Type B pancreatic cell (in vitro differentiated cells): Measurements from ENCODE around the gene CTNND2. TPM values are rescaled to one million over a fixed set of nuclear protein-coding genes. Genes with fewer than 3 reads are reported as not detected.

Source experiments
- DNase-seq: peaks from one replicate; pipeline ENCODE4 v3.0.0; 2021; ENCODE audit warnings: mixed read lengths; ENCODE audit not compliant: unreplicated experiment; ENCODE audit errors: extremely low spot score
- H3K27ac Mint-ChIP-seq: 2 replicates; pipeline ENCODE4 v1.8.0; 2021; ENCODE audit warnings: mild to moderate bottlenecking, mixed read lengths
- H3K27me3 Mint-ChIP-seq: 2 replicates; pipeline ENCODE4 v1.8.0; 2021; ENCODE audit warnings: mixed read lengths
- H3K36me3 Mint-ChIP-seq: 2 replicates; pipeline ENCODE4 v1.8.0; 2021; ENCODE audit warnings: mixed read lengths
- H3K4me1 Mint-ChIP-seq: one replicate; pipeline ENCODE4 v1.8.0; 2021; ENCODE audit warnings: mixed read lengths; ENCODE audit not compliant: unreplicated experiment
- H3K4me3 Mint-ChIP-seq: 2 replicates; pipeline ENCODE4 v1.8.0; 2021; ENCODE audit warnings: mild to moderate bottlenecking, mixed read lengths
- H3K9me3 Mint-ChIP-seq: 2 replicates; pipeline ENCODE4 v1.8.0; 2021; ENCODE audit warnings: mixed read lengths
- total RNA-seq: library from RNA; stranded (reverse); gene quantifications from 2 replicates; pipeline ENCODE4 v1.2.1, GENCODE V29; 2021; ENCODE audit warnings: low replicate concordance
- TF ChIP-seq, protein P1 (sequence below): fragments of 200-600 bp; sonication (generic); conservative IDR thresholded peaks from 2 replicates; pipeline ENCODE4 v1.5.0; 2021; ENCODE audit warnings: antibody characterized with exemption, mild to moderate bottlenecking

CTNND2 gene
- total RNA-seq, 1 donor from 2014 or later, result 49.5 TPM

DNA sequence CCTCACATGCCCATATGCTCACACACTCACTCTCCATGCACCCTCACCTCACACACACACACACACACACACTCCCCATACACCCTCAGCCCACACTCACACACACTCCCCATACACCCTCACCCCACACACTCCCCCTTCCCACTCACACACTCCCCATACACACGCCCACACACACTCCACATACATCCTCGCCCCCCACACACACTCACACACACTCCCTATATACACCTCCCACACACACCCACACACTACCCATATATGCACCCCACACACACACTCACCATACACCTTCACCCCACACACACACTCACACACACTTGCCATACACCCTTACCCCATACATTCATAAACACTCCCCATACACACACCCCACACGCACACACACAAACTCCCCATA is 592.5 kb downstream of the CTNND2 start:
- H3K27ac Mint-ChIP-seq, result no peak overlapping the region
- TF ChIP-seq, protein P1, sequence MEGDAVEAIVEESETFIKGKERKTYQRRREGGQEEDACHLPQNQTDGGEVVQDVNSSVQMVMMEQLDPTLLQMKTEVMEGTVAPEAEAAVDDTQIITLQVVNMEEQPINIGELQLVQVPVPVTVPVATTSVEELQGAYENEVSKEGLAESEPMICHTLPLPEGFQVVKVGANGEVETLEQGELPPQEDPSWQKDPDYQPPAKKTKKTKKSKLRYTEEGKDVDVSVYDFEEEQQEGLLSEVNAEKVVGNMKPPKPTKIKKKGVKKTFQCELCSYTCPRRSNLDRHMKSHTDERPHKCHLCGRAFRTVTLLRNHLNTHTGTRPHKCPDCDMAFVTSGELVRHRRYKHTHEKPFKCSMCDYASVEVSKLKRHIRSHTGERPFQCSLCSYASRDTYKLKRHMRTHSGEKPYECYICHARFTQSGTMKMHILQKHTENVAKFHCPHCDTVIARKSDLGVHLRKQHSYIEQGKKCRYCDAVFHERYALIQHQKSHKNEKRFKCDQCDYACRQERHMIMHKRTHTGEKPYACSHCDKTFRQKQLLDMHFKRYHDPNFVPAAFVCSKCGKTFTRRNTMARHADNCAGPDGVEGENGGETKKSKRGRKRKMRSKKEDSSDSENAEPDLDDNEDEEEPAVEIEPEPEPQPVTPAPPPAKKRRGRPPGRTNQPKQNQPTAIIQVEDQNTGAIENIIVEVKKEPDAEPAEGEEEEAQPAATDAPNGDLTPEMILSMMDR, result no peak
- H3K4me3 Mint-ChIP-seq, result no peak overlapping the region
- no peaks in the 10 kb centered on the region for H3K27me3 Mint-ChIP-seq
- no peaks in the 10 kb centered on the region for H3K36me3 Mint-ChIP-seq
- H3K4me1 Mint-ChIP-seq, result no peaks in the 10 kb centered on the region
- no peak for DNase-seq
- H3K9me3 Mint-ChIP-seq, result no peaks in the 10 kb centered on the region

- H3K27me3 Mint-ChIP-seq, result no peaks in the 10 kb centered on the region
- H3K36me3 Mint-ChIP-seq, result no peaks in the 10 kb centered on the region
- TF ChIP-seq, protein P1, result no peak
Measured at GRCh38 chr5:11311272-11311671, 593.0 kb downstream of the CTNND2 start.

DNA sequence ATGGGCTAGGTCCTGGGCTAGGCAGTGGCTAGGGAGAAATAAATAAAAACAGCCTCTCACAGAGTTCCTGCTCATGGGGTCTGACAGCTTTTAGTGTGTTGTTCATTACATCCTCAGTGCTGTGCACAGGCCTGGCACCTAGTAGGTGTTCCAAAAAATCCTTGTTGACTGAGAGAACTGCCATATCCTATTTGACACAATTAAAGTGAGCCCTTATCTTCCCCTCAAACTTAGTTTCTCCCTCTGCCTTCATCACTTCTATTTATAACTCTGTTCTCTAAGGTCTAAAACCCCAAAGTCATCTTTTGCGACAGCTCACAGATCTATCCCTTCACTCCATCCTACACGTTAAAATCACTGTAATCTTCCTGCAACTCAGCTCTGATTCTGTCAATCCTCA is 594.1 kb downstream of the CTNND2 start:
- TF ChIP-seq, protein P1, result no peak
- Mint-ChIP-seq H3K9me3 (no peaks in the 10 kb centered on the region), H3K27ac (no peak overlapping the region), H3K4me1 (no peaks in the 10 kb centered on the region), H3K4me3 (no peak overlapping the region), H3K36me3 (no peaks in the 10 kb centered on the region), H3K27me3 (no peaks in the 10 kb centered on the region)
- no peak for DNase-seq

More at GRCh38 chr5:11311272-11311671, 593.0 kb downstream of the CTNND2 start:
- Mint-ChIP-seq H3K4me1 (no peaks in the 10 kb centered on the region), H3K4me3 (no peak overlapping the region), H3K9me3 (no peaks in the 10 kb centered on the region), H3K27ac (no peak overlapping the region)
- DNase-seq, result no peak

GRCh38 chr5:11306365-11306764 is 597.9 kb downstream of the CTNND2 start:
- TF ChIP-seq, protein P1, result no peak
- Mint-ChIP-seq H3K36me3 (no peaks in the 10 kb centered on the region), H3K4me1 (no peaks in the 10 kb centered on the region), H3K27ac (no peak overlapping the region), H3K27me3 (no peaks in the 10 kb centered on the region), H3K9me3 (no peaks in the 10 kb centered on the region), H3K4me3 (no peak overlapping the region)
- no peak for DNase-seq

DNA sequence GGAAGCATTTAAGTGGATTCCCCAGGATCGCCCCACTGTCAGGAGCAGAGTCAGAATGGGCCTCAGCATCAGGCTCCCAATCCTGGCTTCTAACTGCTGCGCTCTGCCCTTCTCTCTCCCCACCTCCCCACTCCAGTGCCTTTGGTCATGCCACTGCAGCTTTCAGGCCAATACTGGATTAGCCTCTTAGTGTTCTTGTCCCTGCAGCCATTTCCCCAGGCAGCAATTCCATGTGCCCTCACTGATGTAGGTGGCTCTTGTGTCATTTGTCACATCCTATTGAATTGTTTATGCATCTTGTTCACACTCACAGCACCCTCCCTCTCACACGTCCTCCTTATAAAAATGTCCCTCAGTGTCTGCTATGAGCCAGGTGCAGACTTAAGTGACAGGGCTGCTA is 599.0 kb downstream of the CTNND2 start:
- H3K27ac Mint-ChIP-seq, result no peak overlapping the region
- H3K9me3 Mint-ChIP-seq, result no peaks in the 10 kb centered on the region
- no peak for DNase-seq
- no peak overlapping the region for H3K4me3 Mint-ChIP-seq
- no peaks in the 10 kb centered on the region for H3K27me3 Mint-ChIP-seq
- TF ChIP-seq, protein P1, result no peak
- H3K4me1 Mint-ChIP-seq, result no peaks in the 10 kb centered on the region
- no peaks in the 10 kb centered on the region for H3K36me3 Mint-ChIP-seq

DNA sequence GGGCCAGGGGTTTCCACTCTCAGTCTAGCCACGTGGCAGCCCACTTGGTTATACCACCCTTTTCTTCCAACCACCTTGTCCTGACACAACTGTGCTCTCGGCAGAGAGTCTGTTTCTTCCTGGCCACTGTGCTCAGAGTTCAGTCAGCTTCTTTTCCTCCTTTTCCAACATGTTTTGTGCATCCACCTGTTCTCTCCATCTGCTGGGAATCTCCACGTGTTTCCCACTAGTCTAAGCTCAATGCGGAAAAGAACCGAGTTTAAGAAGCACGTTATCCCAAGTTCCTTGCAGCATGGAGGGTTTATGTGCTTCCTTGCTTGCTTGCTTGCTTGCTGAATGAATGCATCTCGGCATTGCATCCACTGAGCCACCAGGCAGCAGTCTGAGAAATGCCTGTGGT is 599.6 kb downstream of the CTNND2 start:
- Mint-ChIP-seq H3K27ac (no peak overlapping the region), H3K9me3 (no peaks in the 10 kb centered on the region), H3K36me3 (no peaks in the 10 kb centered on the region), H3K4me3 (no peak overlapping the region), H3K27me3 (no peaks in the 10 kb centered on the region), H3K4me1 (no peaks in the 10 kb centered on the region)
- no peak for DNase-seq
- TF ChIP-seq, protein P1, result no peak
